ENCODE data around the gene MAPK8IP3.

MAPK8IP3 gene

GRCh38 chr16:1740781-1741490 lies 34.9 kb downstream of the MAPK8IP3 start:
- no peak for DNase-seq

- no peak for DNase-seq
Observed at GRCh38 chr16:1741553-1742165, 35.7 kb downstream of the MAPK8IP3 start.

GRCh38 chr16:1743376-1744337 lies 37.7 kb downstream of the MAPK8IP3 start:
- no peak for DNase-seq

- DNase-seq = no peak
Observed at GRCh38 chr16:1744338-1744840, 38.4 kb downstream of the MAPK8IP3 start.

GRCh38 chr16:1745181-1745899 lies 39.3 kb downstream of the MAPK8IP3 start:
- DNase-seq = no peak

GRCh38 chr16:1745900-1746692 lies 40.1 kb downstream of the MAPK8IP3 start:
- DNase-seq = no peak

- DNase-seq = no peak
Observed at GRCh38 chr16:1746693-1747195, 40.7 kb downstream of the MAPK8IP3 start.

GRCh38 chr16:1747934-1748333 lies 41.9 kb downstream of the MAPK8IP3 start:
- DNase-seq = no peak

- no peak for DNase-seq
Observed at GRCh38 chr16:1749152-1750117, 43.4 kb downstream of the MAPK8IP3 start.

- no peak for DNase-seq
Observed at GRCh38 chr16:1751946-1752345, 46.0 kb downstream of the MAPK8IP3 start.

- DNase-seq = no peak
Observed at GRCh38 chr16:1752853-1753252, 46.9 kb downstream of the MAPK8IP3 start.

GRCh38 chr16:1754204-1754603 lies 48.2 kb downstream of the MAPK8IP3 start:
- DNase-seq = no peak

- no peak for DNase-seq
Observed at GRCh38 chr16:1757714-1758461, 51.9 kb downstream of the MAPK8IP3 start.

- DNase-seq = no peak
Observed at GRCh38 chr16:1758923-1759322, 52.9 kb downstream of the MAPK8IP3 start.

GRCh38 chr16:1759511-1759910 lies 53.5 kb downstream of the MAPK8IP3 start:
- DNase-seq = no peak

GRCh38 chr16:1760911-1761310 lies 54.9 kb downstream of the MAPK8IP3 start:
- DNase-seq = no peak

- no peak for DNase-seq
Observed at GRCh38 chr16:1761751-1762150, 55.8 kb downstream of the MAPK8IP3 start.

- no peak for DNase-seq
Observed at GRCh38 chr16:1762196-1762878, 56.3 kb downstream of the MAPK8IP3 start.

Measured in activated CD4-positive, alpha-beta T cell treated with anti-CD3 and anti-CD28 coated beads for 4 hours (primary cell).